Lung (tissue), 16 donors: ENCODE data around the gene DAD1. TPM values are rescaled to one million over a fixed set of nuclear protein-coding genes. Genes with fewer than 3 reads are reported as not detected.
"Not testable (repeated sequence)": the region's sequence is repeated elsewhere in the genome, so short reads cannot be mapped to it uniquely, and the experiment has no call there.

Source experiments
- ATAC-seq: fragments of 200-7000 bp; cut with Tn5 transposase; one replicate; pipeline ENCODE4 v1.9.1; 2020; ENCODE audit warnings: moderate number of reproducible peaks; ENCODE audit not compliant: insufficient read depth, low FRiP score
- DNase-seq, 3 donors: peaks; one replicate each; pipeline ENCODE4 v3.0.0-alpha.2; 2013 to 2017
- H3K27ac ChIP-seq, 2 donors: one replicate each; pipeline ENCODE4 v1.5.1; 2013; ENCODE audit warnings: mild to moderate bottlenecking in 2 of 2, moderate library complexity in 2 of 2, control low read depth in 1 of 2, inconsistent platforms in 1 of 2, low read depth in 1 of 2, low read length in 1 of 2
- H3K27me3 ChIP-seq, 3 donors: one replicate each; pipeline ENCODE4 v1.5.1; 2013; ENCODE audit warnings: low read length in 2 of 3; ENCODE audit not compliant: control insufficient read depth in 3 of 3, insufficient read depth in 3 of 3
- H3K36me3 ChIP-seq, 4 donors: one replicate each; pipeline ENCODE4 v1.5.1; 2013; ENCODE audit warnings: low read length in 4 of 4, mild to moderate bottlenecking in 1 of 4, moderate library complexity in 1 of 4; ENCODE audit not compliant: control insufficient read depth in 4 of 4, insufficient read depth in 4 of 4
- H3K4me1 ChIP-seq, 5 donors: one replicate each; pipeline ENCODE4 v1.5.1; 2013; ENCODE audit warnings: low read length in 5 of 5, mild to moderate bottlenecking in 2 of 5, moderate library complexity in 1 of 5; ENCODE audit not compliant: control insufficient read depth in 5 of 5, insufficient read depth in 5 of 5
- H3K4me3 ChIP-seq: one replicate; pipeline ENCODE4 v1.5.1; 2013; ENCODE audit warnings: mild to moderate bottlenecking, control low read depth, moderate library complexity
- H3K9ac ChIP-seq, 2 donors: one replicate each; pipeline ENCODE4 v1.5.1; 2013; ENCODE audit warnings: low read length in 2 of 2, control low read depth in 1 of 2; ENCODE audit not compliant: insufficient read depth in 1 of 2
- H3K9me3 ChIP-seq, 4 donors: one replicate each; pipeline ENCODE4 v1.5.1; 2013; ENCODE audit warnings: low read length in 3 of 4, mild to moderate bottlenecking in 1 of 4, moderate library complexity in 1 of 4; ENCODE audit not compliant: control insufficient read depth in 4 of 4, insufficient read depth in 3 of 4
- WGBS, 2 donors: extraction: QIAGEN DNeasy Blood & Tissue Kit; methylation state at CpG; one replicate each; pipeline ENCODE4 v1.1.7; 2013; 5-methylcytosine and 5-hydroxymethylcytosine counted together
- long read RNA-seq, 5 donors: transcript quantifications; one replicate each; lab custom pipeline, GENCODE V29; 2026
- polyA plus RNA-seq, 2 donors: library from polyadenylated mRNA; stranded (reverse); fragments of 200-250 nt; gene quantifications; one replicate each; pipeline ENCODE4 v1.2.1, GENCODE V29; 2013
- total RNA-seq, 2 donors: library from RNA; depleted of rRNA in 1 of 2; stranded (reverse); fragments of >200 nt in 1 of 2; gene quantifications; one replicate each; pipeline ENCODE4 v1.2.1, GENCODE V29; 2014 to 2021
- TF ChIP-seq, protein P1 (sequence below): IDR thresholded peaks from 2 replicates; pipeline ENCODE4 v1.5.1; 2012; ENCODE audit warnings: mild to moderate bottlenecking; ENCODE audit errors: control extremely low read depth, extremely low read depth
- donor health status: control.
- donor health status: control.
- donor health status: Bipolar disorder and iron deficiency.
- donor health status: healthy.
- donor health status: DM: yes; HTN: yes; CAD: no.

DAD1 gene
- total RNA-seq (100 to 1,000 TPM; 164 to 187 TPM), polyA plus RNA-seq (100 to 1,000 TPM; 247 to 377 TPM)
- long read RNA-seq, donor 1, transcript DAD1-201 (3 exons, 731 nt), result major isoform, 147 of 184 reads
- long read RNA-seq, donor 1, partial matches to known transcripts, result 37 of 184 reads
- long read RNA-seq, donor 1, other reads (novel, unspliced or antisense), result 0 of 184 reads
- long read RNA-seq, donor 2, transcript DAD1-201 (3 exons, 731 nt), result major isoform, 103 of 130 reads
- long read RNA-seq, donor 2, partial matches to known transcripts, result 27 of 130 reads
- long read RNA-seq, donor 2, other reads (novel, unspliced or antisense), result 0 of 130 reads
- long read RNA-seq, donor 3, transcript DAD1-201 (3 exons, 731 nt), result major isoform, 109 of 134 reads
- long read RNA-seq, donor 3, partial matches to known transcripts, result 19 of 134 reads
- long read RNA-seq, donor 3, other reads (novel, unspliced or antisense), result 5 of 134 reads
- long read RNA-seq, donor 4, transcript DAD1-201 (3 exons, 731 nt), result major isoform, 80 of 97 reads
- long read RNA-seq, donor 4, partial matches to known transcripts, result 17 of 97 reads
- long read RNA-seq, donor 4, other reads (novel, unspliced or antisense), result 0 of 97 reads
- long read RNA-seq, donor 5, transcript DAD1-201 (3 exons, 731 nt), result major isoform, 154 of 201 reads
- long read RNA-seq, donor 5, partial matches to known transcripts, result 45 of 201 reads
- long read RNA-seq, donor 5, other reads (novel, unspliced or antisense), result 0 of 201 reads

DNA sequence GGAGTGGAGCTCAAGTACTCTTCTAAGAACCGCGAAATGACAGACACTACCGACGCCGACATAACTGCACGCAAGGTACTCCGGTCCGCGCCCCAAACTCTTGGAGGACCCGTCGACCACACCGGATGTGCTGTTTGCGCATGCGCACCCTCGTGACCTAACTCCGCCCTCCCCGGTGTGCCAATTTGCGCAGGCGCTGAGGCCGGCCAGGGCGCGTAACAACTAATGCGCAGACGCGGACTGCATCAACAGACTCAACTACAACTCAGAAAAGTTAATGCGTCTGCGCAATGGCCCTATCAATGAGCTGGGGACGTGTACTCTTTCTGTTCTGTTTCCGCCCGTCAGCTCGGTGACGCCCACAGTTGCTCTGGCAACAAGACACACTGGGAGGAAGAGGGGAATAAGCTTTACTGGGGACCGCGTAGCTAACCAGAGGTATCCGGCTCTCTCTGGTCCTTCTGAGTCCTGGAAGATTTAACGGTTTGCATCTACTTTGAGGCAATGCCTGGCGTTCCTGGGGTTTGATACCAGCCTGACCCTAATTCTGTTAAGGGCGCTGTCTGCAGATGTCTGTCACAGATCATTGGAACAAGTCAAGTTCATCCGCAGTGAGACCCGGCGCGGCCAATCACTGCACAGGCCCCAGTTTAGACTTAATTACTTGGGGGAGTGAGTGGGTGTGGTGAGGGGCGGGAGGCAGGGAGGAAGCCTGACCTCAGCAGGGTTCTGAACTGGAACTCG, at the start of gene DAD1:
TSS of gene DAD1 (minus strand) at position 129 of the 744 bp plus-strand sequence. CDS start at position 62, 67 bp downstream.
- peaks cover 0 to 4% (median under 1%) of the 10 kb centered on the region in 4 donors for H3K36me3 ChIP-seq
- peaks cover 0 to 33% (median 8%) of the 10 kb centered on the region in 5 donors for H3K4me1 ChIP-seq
- no peaks in the 10 kb centered on the region for H3K9me3 ChIP-seq
- peak; percentile 100 for DNase-seq
- H3K27me3 ChIP-seq, result peaks cover 0 to 5% (median 4%) of the 10 kb centered on the region in 3 donors
- TF ChIP-seq, protein P1, sequence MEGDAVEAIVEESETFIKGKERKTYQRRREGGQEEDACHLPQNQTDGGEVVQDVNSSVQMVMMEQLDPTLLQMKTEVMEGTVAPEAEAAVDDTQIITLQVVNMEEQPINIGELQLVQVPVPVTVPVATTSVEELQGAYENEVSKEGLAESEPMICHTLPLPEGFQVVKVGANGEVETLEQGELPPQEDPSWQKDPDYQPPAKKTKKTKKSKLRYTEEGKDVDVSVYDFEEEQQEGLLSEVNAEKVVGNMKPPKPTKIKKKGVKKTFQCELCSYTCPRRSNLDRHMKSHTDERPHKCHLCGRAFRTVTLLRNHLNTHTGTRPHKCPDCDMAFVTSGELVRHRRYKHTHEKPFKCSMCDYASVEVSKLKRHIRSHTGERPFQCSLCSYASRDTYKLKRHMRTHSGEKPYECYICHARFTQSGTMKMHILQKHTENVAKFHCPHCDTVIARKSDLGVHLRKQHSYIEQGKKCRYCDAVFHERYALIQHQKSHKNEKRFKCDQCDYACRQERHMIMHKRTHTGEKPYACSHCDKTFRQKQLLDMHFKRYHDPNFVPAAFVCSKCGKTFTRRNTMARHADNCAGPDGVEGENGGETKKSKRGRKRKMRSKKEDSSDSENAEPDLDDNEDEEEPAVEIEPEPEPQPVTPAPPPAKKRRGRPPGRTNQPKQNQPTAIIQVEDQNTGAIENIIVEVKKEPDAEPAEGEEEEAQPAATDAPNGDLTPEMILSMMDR, result no peak
- peak within 1 kb of the TSS; percentile 63 for H3K4me3 ChIP-seq
- peak; percentile 96 for ATAC-seq
- H3K27ac ChIP-seq, result peak within 1 kb of the TSS; percentile 84 to 96
- peak within 1 kb of the TSS; percentile 96 to 99 for H3K9ac ChIP-seq
- 0% methylated on average over 44 of the region's 44 CpGs for WGBS, 2 donors

DNA sequence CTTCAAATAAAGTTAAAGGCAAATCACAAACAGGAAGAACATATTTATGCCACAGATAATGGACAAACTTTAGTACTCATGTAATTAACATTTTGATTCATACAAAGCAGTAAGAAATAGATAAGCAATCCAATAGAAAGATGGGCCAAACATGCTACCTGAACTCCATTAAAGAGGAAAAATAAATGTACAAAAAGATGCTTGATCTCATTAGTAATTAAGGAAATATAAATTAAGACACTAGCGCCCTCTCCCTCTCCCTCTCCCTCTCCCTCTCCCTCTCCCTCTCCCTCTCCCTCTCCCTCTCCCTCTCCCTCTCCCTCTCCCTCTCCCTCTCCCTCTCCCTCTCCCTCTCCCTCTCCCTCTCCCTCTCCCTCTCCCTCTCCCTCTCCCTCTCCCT, 47.0 kb upstream of the DAD1 start:
- not testable (repeated sequence) for H3K27me3 ChIP-seq, H3K36me3 ChIP-seq, ATAC-seq, DNase-seq, H3K9me3 ChIP-seq, H3K9ac ChIP-seq, H3K27ac ChIP-seq, H3K4me1 ChIP-seq, H3K4me3 ChIP-seq
- WGBS, 2 donors, result 0 to 23% methylated on average over 1 of the region's 1 CpG

DNA sequence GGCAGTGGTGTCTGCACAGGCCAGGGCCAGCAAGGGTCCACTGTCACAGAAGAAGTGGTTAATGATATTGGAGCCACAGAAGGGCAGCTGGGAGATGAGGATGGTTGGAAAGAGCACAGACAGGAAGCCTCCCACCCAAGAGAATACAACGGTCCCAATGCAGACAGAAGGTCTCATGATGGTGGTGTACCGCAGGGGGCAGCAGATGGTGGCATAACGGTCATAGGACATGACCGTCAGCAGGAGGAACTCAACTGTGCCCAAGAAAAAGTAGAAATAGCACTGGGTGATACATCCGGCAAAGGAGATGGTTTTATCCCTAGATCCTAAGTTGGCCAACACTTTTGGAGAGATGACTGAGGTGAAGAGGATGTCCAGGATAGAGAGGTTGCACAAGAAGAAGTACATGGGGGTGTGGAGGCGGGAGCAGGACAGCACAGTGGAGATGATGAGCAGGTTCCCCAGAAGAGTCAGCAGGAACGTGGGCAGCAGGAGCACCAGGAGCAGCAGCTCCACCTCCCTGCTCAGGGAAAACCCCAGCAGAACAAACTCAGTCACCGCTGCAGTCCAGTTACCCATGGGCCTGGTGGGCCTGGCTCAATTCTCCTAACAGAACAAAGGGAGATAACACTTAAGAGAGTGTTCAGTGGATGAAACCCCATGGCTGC, 45.3 kb upstream of the DAD1 start:
- peaks cover 0 to under 1% (median 0%) of the 10 kb centered on the region in 4 donors for H3K9me3 ChIP-seq
- no peaks in the 10 kb centered on the region for H3K27me3 ChIP-seq
- no peak overlapping the region for H3K27ac ChIP-seq
- no peak for ATAC-seq
- 86 to 92% methylated on average over 8 of the region's 8 CpGs for WGBS, 2 donors
- peaks cover 0 to 1% (median 0%) of the 10 kb centered on the region in 5 donors for H3K4me1 ChIP-seq
- H3K36me3 ChIP-seq, result no peaks in the 10 kb centered on the region
- H3K9ac ChIP-seq, result no peak overlapping the region
- no peak for DNase-seq
- TF ChIP-seq, protein P1, result no peak
- no peak overlapping the region for H3K4me3 ChIP-seq
